ENCODE results near the gene PI16.

DNA sequence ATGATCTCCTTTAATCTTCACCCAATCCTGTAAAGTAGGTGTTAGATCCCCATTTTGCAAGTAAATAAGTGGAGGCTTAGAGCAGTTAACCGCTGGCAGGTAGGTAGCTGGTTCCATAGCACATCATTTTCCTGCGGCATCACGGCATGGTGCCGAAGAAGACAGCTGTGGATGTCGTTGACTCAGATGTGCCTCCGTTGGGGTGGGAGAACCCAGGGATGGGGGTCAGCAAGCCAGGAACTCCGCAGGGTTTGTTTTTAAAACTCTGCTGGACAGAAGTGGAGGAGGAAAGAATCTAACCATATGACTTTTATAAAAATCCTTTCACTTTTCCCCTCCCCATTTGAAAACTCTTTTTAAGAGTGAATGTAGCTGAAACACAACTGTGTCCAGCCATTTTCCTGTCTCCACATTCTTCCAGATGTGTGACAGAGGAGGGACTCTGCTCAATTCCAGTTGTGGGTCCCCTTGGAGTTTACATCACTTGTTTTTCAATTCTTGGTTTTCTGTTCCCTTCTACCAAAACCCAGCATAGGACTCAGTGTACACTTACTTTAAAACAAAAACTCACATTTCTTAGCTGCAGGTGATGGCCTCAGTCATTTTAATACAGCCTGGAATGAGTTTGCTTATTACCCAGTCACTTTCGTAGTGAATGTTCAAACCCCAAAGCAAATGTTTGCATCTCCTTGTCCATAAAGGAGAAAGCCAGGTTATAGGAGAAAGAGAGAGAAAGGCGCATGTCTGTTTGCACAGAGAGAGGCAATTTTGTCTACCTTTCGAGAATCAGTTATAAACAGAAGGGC is 27.6 kb upstream of the PI16 start:
- TF ChIP-seq, protein P1, sequence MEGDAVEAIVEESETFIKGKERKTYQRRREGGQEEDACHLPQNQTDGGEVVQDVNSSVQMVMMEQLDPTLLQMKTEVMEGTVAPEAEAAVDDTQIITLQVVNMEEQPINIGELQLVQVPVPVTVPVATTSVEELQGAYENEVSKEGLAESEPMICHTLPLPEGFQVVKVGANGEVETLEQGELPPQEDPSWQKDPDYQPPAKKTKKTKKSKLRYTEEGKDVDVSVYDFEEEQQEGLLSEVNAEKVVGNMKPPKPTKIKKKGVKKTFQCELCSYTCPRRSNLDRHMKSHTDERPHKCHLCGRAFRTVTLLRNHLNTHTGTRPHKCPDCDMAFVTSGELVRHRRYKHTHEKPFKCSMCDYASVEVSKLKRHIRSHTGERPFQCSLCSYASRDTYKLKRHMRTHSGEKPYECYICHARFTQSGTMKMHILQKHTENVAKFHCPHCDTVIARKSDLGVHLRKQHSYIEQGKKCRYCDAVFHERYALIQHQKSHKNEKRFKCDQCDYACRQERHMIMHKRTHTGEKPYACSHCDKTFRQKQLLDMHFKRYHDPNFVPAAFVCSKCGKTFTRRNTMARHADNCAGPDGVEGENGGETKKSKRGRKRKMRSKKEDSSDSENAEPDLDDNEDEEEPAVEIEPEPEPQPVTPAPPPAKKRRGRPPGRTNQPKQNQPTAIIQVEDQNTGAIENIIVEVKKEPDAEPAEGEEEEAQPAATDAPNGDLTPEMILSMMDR (IDR thresholded peaks at IDR 0.05) = no peak
- TF ChIP-seq POLR2A (IDR thresholded peaks at IDR 0.05) = no peak

All from sigmoid colon (tissue), 3 donors.